Measurements from ENCODE around the gene TMEM163. TPM values are rescaled to one million over a fixed set of nuclear protein-coding genes. Genes with fewer than 3 reads are reported as not detected.

The TMEM163 gene
- polyA plus RNA-seq, 3 donors = 0.01 TPM; not detected in 2

DNA sequence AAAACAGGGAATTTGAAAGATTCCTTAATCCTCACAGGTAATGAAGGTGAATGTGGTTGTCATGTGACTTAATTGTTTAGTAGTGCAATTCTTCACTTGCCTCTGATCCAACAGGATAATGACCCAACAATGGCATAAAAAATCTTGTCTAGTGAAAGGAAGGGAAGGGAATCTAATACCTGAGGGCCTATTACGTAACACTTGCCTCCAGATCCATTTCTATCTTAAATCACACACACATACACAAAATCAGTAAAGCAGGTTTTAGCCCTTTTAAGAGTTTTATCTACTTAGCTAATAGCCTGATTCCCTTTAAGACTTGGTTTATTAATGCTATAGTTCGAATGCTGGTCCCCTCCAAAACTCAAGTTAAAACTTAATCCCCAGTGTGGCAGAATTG lies 118.6 kb downstream of the TMEM163 start:
- no peak overlapping the region for H3K27ac ChIP-seq (ENCODE audit: low read depth in 1 of 2, low read length in 2 of 2)
- H4K20me1 ChIP-seq (ENCODE audit: insufficient read depth, low read length) = no peaks in the 10 kb centered on the region
- Mint-ChIP-seq H3K4me3 (no peak overlapping the region), H3K4me1 (no peaks in the 10 kb centered on the region), H3K36me3 (no peaks in the 10 kb centered on the region), H3K27ac (no peak overlapping the region), H3K9me3 (peaks cover 3 to 12% (median 6%) of the 10 kb centered on the region in 7 donors), H3K27me3 (ENCODE audit: low read depth in 3 of 3) (peaks cover 0 to 2% (median 2%) of the 10 kb centered on the region in 3 donors)
- no peaks in the 10 kb centered on the region for H3K36me3 ChIP-seq (replicated peaks in 1 of 2; ENCODE audit: control insufficient read depth in 1 of 2, insufficient read depth in 2 of 2, low read length in 2 of 2)
- intact Hi-C loops (cut with micrococcal nuclease) = no loop called here
- no peak for DNase-seq
- no peaks in the 10 kb centered on the region for H3K27me3 ChIP-seq (ENCODE audit: control insufficient read depth in 2 of 2, insufficient read depth in 2 of 2, low read length in 2 of 2)
- no peaks in the 10 kb centered on the region for H3K4me1 ChIP-seq (ENCODE audit: control insufficient read depth in 1 of 2, insufficient read depth in 2 of 2, low read length in 2 of 2)
- H3K4me3 ChIP-seq (replicated peaks in 1 of 3; ENCODE audit: low read depth in 2 of 3, low read length in 3 of 3) = no peak overlapping the region
- TF ChIP-seq, protein P1, sequence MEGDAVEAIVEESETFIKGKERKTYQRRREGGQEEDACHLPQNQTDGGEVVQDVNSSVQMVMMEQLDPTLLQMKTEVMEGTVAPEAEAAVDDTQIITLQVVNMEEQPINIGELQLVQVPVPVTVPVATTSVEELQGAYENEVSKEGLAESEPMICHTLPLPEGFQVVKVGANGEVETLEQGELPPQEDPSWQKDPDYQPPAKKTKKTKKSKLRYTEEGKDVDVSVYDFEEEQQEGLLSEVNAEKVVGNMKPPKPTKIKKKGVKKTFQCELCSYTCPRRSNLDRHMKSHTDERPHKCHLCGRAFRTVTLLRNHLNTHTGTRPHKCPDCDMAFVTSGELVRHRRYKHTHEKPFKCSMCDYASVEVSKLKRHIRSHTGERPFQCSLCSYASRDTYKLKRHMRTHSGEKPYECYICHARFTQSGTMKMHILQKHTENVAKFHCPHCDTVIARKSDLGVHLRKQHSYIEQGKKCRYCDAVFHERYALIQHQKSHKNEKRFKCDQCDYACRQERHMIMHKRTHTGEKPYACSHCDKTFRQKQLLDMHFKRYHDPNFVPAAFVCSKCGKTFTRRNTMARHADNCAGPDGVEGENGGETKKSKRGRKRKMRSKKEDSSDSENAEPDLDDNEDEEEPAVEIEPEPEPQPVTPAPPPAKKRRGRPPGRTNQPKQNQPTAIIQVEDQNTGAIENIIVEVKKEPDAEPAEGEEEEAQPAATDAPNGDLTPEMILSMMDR (IDR thresholded peaks at IDR 0.05) = no peak
- H3K79me2 ChIP-seq (ENCODE audit: insufficient read depth, low read length) = no peaks in the 10 kb centered on the region
- H2AFZ ChIP-seq (ENCODE audit: insufficient read depth, low read depth, low read length, poor library complexity, severe bottlenecking) = no peak overlapping the region
- H3K9me3 ChIP-seq (replicated peaks in 1 of 2; ENCODE audit: control insufficient read depth in 1 of 2, insufficient read depth in 1 of 2, low read length in 2 of 2) = peaks cover 0 to 6% of the 10 kb centered on the region in 2 donors
- H3K9ac ChIP-seq (ENCODE audit: insufficient read depth, low read length, poor library complexity, severe bottlenecking) = no peak overlapping the region
- no CpG with 5 or more reads among the region's 2 CpGs for WGBS (ENCODE audit: insufficient coverage)
- H3K4me2 ChIP-seq (replicated peaks; ENCODE audit: extremely low read depth, low read length, poor library complexity, severe bottlenecking) = no peak overlapping the region

GRCh38 chr2:134599236-134599635 lies 119.6 kb downstream of the TMEM163 start:
- no peak overlapping the region for H3K4me3 Mint-ChIP-seq
- TF ChIP-seq, protein P1 (IDR thresholded peaks at IDR 0.05) = no peak
- peaks cover 0 to 2% (median 2%) of the 10 kb centered on the region in 3 donors for H3K27me3 Mint-ChIP-seq (ENCODE audit: low read depth in 3 of 3)
- H3K27ac Mint-ChIP-seq = no peak overlapping the region
- H3K27ac ChIP-seq (ENCODE audit: low read depth in 1 of 2, low read length in 2 of 2) = no peak overlapping the region
- H3K9me3 Mint-ChIP-seq = peaks cover 3 to 12% (median 6%) of the 10 kb centered on the region in 7 donors
- H4K20me1 ChIP-seq (ENCODE audit: insufficient read depth, low read length) = no peaks in the 10 kb centered on the region
- no peaks in the 10 kb centered on the region for H3K4me1 Mint-ChIP-seq
- H3K4me2 ChIP-seq (replicated peaks; ENCODE audit: extremely low read depth, low read length, poor library complexity, severe bottlenecking) = no peak overlapping the region
- no peak overlapping the region for H2AFZ ChIP-seq (ENCODE audit: insufficient read depth, low read depth, low read length, poor library complexity, severe bottlenecking)
- no peaks in the 10 kb centered on the region for H3K27me3 ChIP-seq (ENCODE audit: control insufficient read depth in 2 of 2, insufficient read depth in 2 of 2, low read length in 2 of 2)
- H3K9ac ChIP-seq (ENCODE audit: insufficient read depth, low read length, poor library complexity, severe bottlenecking) = no peak overlapping the region
- H3K79me2 ChIP-seq (ENCODE audit: insufficient read depth, low read length) = no peaks in the 10 kb centered on the region
- no peak overlapping the region for H3K4me3 ChIP-seq (replicated peaks in 1 of 3; ENCODE audit: low read depth in 2 of 3, low read length in 3 of 3)
- peaks cover 0 to 6% of the 10 kb centered on the region in 2 donors for H3K9me3 ChIP-seq (replicated peaks in 1 of 2; ENCODE audit: control insufficient read depth in 1 of 2, insufficient read depth in 1 of 2, low read length in 2 of 2)
- H3K36me3 Mint-ChIP-seq = no peaks in the 10 kb centered on the region
- no peak for DNase-seq
- H3K4me1 ChIP-seq (ENCODE audit: control insufficient read depth in 1 of 2, insufficient read depth in 2 of 2, low read length in 2 of 2) = no peaks in the 10 kb centered on the region
- intact Hi-C loops (cut with micrococcal nuclease) = no loop called here
- no peaks in the 10 kb centered on the region for H3K36me3 ChIP-seq (replicated peaks in 1 of 2; ENCODE audit: control insufficient read depth in 1 of 2, insufficient read depth in 2 of 2, low read length in 2 of 2)
- WGBS (ENCODE audit: insufficient coverage) = 100% methylated on average over 1 of the region's 3 CpGs
